Activated CD8-positive, alpha-beta memory T cell treated with anti-CD3 and anti-CD28 coated beads, Interleukin-2, amount 10 ng/mL, durations not matched to agents 7 days and 5 days (primary cell): ENCODE measurements around the gene MT1M. TPM values are rescaled to one million over a fixed set of nuclear protein-coding genes. Genes with fewer than 3 reads are reported as not detected.
"Not testable (repeated sequence)": the region's sequence is repeated elsewhere in the genome, so short reads cannot be mapped to it uniquely, and the experiment has no call there.

Experiments used
- ATAC-seq: fragments of 150-1000 bp; cut with Tn5 transposase; one replicate; pipeline ENCODE4 v1.10.0; 2021; ENCODE audit warnings: moderate library complexity
- CTCF ChIA-PET: fragments of 350-600 bp; sonication (Branson Sonifier 250); formaldehyde crosslinking; loops from one replicate; lab custom pipeline; 2021; ENCODE audit warnings: antibody characterized with exemption; lab: Charles Lee
- DNase-seq: peaks from one replicate; pipeline ENCODE4 v3.0.0-alpha.2; 2020
- H3K27ac Mint-ChIP-seq: one replicate; pipeline ENCODE4 v1.8.0; 2021; ENCODE audit warnings: mild to moderate bottlenecking, mixed read lengths
- H3K27me3 Mint-ChIP-seq: one replicate; pipeline ENCODE4 v1.8.0; 2021; ENCODE audit warnings: mixed read lengths
- H3K36me3 Mint-ChIP-seq: one replicate; pipeline ENCODE4 v1.8.0; 2021; ENCODE audit warnings: mild to moderate bottlenecking, mixed read lengths
- H3K4me1 Mint-ChIP-seq: one replicate; pipeline ENCODE4 v1.8.0; 2021; ENCODE audit warnings: mixed read lengths
- H3K4me3 Mint-ChIP-seq: one replicate; pipeline ENCODE4 v1.8.0; 2021; ENCODE audit warnings: mild to moderate bottlenecking, moderate library complexity, mixed read lengths
- H3K9me3 Mint-ChIP-seq: one replicate; pipeline ENCODE4 v1.8.0; 2022; ENCODE audit warnings: low read depth, mixed read lengths
- total RNA-seq, 2 experiments: library from RNA; stranded (reverse); gene quantifications; one replicate each; pipeline ENCODE4 v1.2.3, GENCODE V29; 2021

MT1M gene
- total RNA-seq, result not detected

DNA sequence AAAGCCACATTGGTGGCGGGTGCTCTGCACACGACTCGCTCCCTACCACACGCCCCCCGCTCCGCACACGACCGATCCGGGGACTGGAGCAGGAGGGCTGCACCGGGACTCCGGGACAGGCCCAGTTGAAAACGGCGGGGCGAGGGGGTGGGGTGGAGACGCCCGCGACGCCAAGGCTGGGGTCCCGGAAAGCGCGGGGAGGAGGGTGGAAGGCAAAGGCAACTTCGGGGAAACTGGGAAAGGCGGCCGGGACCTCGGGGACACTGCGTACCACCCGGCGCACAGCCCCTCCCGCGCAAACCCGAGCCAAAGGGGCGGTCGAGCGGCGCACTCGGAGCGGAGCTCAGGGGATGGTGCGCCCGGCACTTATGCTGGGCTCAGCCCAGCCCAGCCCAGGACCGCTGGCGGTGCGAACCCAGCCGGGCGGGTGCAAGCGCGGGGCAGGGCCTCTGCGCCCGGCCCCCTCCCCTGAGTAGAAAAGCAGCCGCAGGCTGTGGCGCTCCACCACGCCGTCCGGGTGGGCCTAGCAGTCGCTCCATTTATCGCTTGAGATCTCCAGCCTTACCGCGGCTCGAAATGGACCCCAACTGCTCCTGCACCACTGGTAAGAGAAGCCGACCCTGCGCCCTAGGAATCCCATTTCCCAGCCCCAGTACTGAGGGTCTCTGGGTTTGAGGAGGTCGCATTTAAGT, at the start of gene MT1M:
TSS of gene MT1M (plus strand) at position 504 of the 692 bp plus-strand sequence. CDS start at position 577, 73 bp downstream.
- no peaks in the 10 kb centered on the region for H3K36me3 Mint-ChIP-seq
- ATAC-seq (peak; percentile 43), DNase-seq (no peak)
- CTCF ChIA-PET, result interaction anchor here (1.6 to 2.7 kb wide), 2 partner anchors 9 to 31 kb away, joined by 3 to 9 read pairs; no protein-coding TSS in a partner anchor
- H3K27ac Mint-ChIP-seq, result no peak within 1 kb of the TSS
- H3K9me3 Mint-ChIP-seq, result no peaks in the 10 kb centered on the region
- peaks cover 34% of the 10 kb centered on the region for H3K4me1 Mint-ChIP-seq
- H3K4me3 Mint-ChIP-seq, result peak within 1 kb of the TSS; percentile 38
- H3K27me3 Mint-ChIP-seq, result peaks cover 73% of the 10 kb centered on the region

- H3K4me1 Mint-ChIP-seq, DNase-seq, H3K4me3 Mint-ChIP-seq, ATAC-seq, H3K36me3 Mint-ChIP-seq, H3K9me3 Mint-ChIP-seq, H3K27ac Mint-ChIP-seq: not testable (repeated sequence)
- peaks cover 38% of the 10 kb centered on the region for H3K27me3 Mint-ChIP-seq
- CTCF ChIA-PET, result interaction anchor here (0.8 to 3.9 kb wide), 2 partner anchors 119 to 131 kb away, joined by 3 to 17 read pairs; no protein-coding TSS in a partner anchor
These were observed 49.5 kb upstream of the MT1M start for GRCh38 chr16:56582911-56583310.

DNA sequence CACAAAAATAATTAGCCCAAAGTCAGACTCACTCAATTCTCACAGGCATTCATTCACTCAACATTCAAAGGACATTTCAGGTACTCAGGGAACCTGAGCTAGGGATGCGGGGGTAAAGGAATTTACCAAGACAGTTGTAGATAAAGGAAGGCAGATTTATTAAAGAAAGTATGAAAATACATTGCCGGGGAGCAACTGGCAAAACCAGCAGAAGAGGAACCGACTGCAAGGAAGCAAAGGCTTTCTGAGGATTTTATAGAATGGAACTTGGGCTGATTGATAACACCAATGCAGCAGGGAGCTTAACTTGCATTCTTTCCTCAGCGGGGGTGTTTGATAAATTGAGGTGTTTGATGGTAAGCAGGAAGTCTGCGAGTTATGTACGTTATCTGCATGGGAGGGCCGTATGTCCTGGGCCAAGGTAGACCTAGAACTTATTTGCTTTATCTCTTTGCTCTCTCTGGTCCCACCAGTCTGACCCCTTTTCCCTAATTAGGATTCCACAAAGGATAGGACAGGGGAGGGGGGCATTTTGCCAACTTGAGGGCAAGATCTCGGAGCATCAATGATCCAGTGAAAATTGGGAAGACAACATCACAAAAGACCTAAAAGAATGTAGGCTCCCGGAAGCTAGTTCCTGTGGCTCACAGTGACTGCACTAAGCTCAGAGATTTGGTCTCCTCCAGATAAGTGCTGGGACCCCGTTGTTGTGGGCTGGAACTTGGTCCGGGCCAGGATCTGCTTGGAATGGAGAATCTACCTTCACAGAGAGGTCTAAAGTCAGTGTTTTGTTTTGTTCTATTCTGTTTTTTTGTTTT, 48.9 kb upstream of the MT1M start:
- no peaks in the 10 kb centered on the region for H3K4me1 Mint-ChIP-seq
- CTCF ChIA-PET, result interaction anchor here (0.9 to 3.9 kb wide), 2 partner anchors 60 to 119 kb away, joined by 3 to 17 read pairs; no protein-coding TSS in a partner anchor
- no peak overlapping the region for H3K27ac Mint-ChIP-seq
- peaks cover 44% of the 10 kb centered on the region for H3K27me3 Mint-ChIP-seq
- no peak overlapping the region for H3K4me3 Mint-ChIP-seq
- no peaks in the 10 kb centered on the region for H3K36me3 Mint-ChIP-seq
- H3K9me3 Mint-ChIP-seq, result no peaks in the 10 kb centered on the region
- ATAC-seq (no peak), DNase-seq (no peak)

DNA sequence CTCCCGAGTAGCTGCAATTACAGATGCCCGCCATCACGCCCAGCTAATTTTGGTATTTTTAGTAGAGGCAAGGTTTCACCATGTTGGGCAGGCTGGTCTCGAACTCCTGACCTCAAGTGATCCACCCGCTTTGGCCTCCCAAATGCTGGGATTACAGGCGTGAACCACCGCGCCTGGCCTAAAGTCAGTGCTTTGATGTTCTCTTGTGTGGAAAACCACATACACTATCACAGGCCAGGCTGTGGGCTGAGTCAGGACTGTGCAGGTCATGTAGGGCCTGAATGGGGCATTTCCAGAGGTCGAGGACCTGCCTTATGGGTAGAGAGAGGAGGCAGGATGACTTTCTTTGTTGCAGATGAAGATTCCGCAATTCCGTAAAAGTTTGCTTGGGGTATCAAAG, 48.2 kb upstream of the MT1M start:
- DNase-seq, result no peak
- Mint-ChIP-seq H3K36me3 (no peaks in the 10 kb centered on the region), H3K4me1 (peaks cover 3% of the 10 kb centered on the region), H3K27ac (no peak overlapping the region), H3K4me3 (no peak overlapping the region), H3K9me3 (no peaks in the 10 kb centered on the region), H3K27me3 (peaks cover 49% of the 10 kb centered on the region)
- no peak for ATAC-seq
- CTCF ChIA-PET, result interaction anchor here (0.9 kb wide), 1 partner anchor 59 kb away, joined by 3 read pairs; no protein-coding TSS in a partner anchor

DNA sequence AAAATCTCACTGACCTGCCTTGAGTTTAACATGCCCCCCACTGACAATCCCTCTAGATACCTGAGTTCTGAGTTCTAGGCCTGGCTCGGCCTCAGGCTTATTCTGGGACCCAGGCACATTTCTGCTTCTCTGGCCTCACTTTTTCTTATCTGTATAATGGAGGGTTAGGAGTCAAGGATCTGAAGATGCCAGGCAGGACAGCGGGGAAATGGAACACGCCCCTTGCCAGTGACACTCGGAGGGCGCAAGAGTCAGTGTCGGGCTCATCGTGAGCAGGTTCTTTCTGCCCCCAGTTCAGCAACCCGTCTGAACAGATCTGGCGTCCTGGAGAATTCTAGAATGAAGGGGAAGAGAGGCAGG, 43.7 kb upstream of the MT1M start:
- H3K27me3 Mint-ChIP-seq, result peaks cover 54% of the 10 kb centered on the region
- ATAC-seq (no peak), DNase-seq (no peak)
- CTCF ChIA-PET, result no interaction called here
- no peaks in the 10 kb centered on the region for H3K9me3 Mint-ChIP-seq
- peaks cover 11% of the 10 kb centered on the region for H3K4me1 Mint-ChIP-seq
- H3K36me3 Mint-ChIP-seq, result no peaks in the 10 kb centered on the region
- no peak overlapping the region for H3K27ac Mint-ChIP-seq
- H3K4me3 Mint-ChIP-seq, result peak overlapping the region; percentile 71

- Mint-ChIP-seq H3K4me1 (peaks cover 11% of the 10 kb centered on the region), H3K27ac (no peak within 1 kb of the TSS), H3K36me3 (no peaks in the 10 kb centered on the region), H3K4me3 (peak within 1 kb of the TSS; percentile 71), H3K9me3 (no peaks in the 10 kb centered on the region), H3K27me3 (peaks cover 54% of the 10 kb centered on the region)
- no peak for DNase-seq
- CTCF ChIA-PET, result interaction anchor here (1.3 kb wide), 1 partner anchor 12 kb away, joined by 4 read pairs; no protein-coding TSS in a partner anchor
- ATAC-seq, result peak; percentile 77
These were observed 43.1 kb upstream of the MT1M start, which contains the start of gene MT3 for GRCh38 chr16:56589141-56590039. Gene MT3, plus strand, starts transcription at chr16:56589528. Its CDS starts 63 bp downstream, at chr16:56589591.

- no peaks in the 10 kb centered on the region for H3K9me3 Mint-ChIP-seq
- DNase-seq (no peak), ATAC-seq (no peak)
- H3K27me3 Mint-ChIP-seq, result peaks cover 54% of the 10 kb centered on the region
- no peak overlapping the region for H3K27ac Mint-ChIP-seq
- no peaks in the 10 kb centered on the region for H3K36me3 Mint-ChIP-seq
- no peak overlapping the region for H3K4me3 Mint-ChIP-seq
- CTCF ChIA-PET, result interaction anchor here (0.6 to 1.8 kb wide), 6 partner anchors 9 to 493 kb away, joined by 3 to 7 read pairs (median 4); no protein-coding TSS in a partner anchor
- peaks cover 11% of the 10 kb centered on the region for H3K4me1 Mint-ChIP-seq
These were observed 40.9 kb upstream of the MT1M start for GRCh38 chr16:56591377-56592060.

DNA sequence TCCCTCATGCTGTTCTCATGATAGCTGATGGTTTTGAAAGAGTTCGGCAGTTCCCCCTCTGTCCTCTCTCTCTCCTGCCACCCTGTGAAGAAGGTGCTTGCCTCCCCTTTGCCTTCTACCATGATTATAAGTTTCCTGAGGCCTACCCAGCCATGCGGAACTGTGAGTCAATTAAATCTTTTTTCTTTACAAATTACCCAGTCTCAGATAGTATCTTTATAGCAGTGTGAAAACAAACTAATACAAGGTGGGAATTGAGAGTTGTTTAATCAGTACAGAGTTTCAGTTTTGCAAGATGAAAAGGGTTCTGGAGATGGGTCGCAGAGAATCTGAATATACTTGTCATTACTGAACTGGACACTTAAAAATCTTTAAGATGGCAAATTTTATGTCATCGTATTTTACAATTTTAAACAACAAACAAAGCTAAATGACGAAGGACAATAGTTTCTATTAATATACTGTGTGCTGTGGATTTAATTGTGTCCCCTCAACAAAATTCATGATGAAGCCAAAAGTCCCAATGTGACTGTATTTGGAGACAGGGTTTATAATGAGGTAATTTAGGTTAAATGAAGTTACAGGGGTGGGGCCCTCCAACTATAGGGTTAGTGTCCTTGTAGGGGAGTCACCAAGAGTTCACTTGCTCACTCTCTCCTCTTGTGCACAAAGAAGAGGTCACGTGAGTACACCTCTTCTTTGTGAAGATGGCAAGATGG, 38.7 kb upstream of the MT1M start:
- H3K27me3 Mint-ChIP-seq, result peaks cover 56% of the 10 kb centered on the region
- H3K9me3 Mint-ChIP-seq, result no peaks in the 10 kb centered on the region
- CTCF ChIA-PET, result interaction anchor here (0.7 to 1.5 kb wide), 2 partner anchors 16 to 109 kb away, joined by 3 read pairs; no protein-coding TSS in a partner anchor
- no peak overlapping the region for H3K4me3 Mint-ChIP-seq
- no peak overlapping the region for H3K27ac Mint-ChIP-seq
- DNase-seq, result no peak
- no peak for ATAC-seq
- H3K4me1 Mint-ChIP-seq, result peaks cover 11% of the 10 kb centered on the region
- H3K36me3 Mint-ChIP-seq, result no peaks in the 10 kb centered on the region

GRCh38 chr16:56594292-56594619, 38.2 kb upstream of the MT1M start:
- CTCF ChIA-PET, result interaction anchor here (0.7 to 1.5 kb wide), 2 partner anchors 17 to 108 kb away, joined by 3 read pairs; no protein-coding TSS in a partner anchor
- no peaks in the 10 kb centered on the region for H3K9me3 Mint-ChIP-seq
- no peak overlapping the region for H3K27ac Mint-ChIP-seq

GRCh38 chr16:56600398-56600999, 32.0 kb upstream of the MT1M start:
- no peaks in the 10 kb centered on the region for H3K36me3 Mint-ChIP-seq
- H3K9me3 Mint-ChIP-seq, result no peaks in the 10 kb centered on the region

More at GRCh38 chr16:56594292-56594619, 38.2 kb upstream of the MT1M start:
- DNase-seq, result no peak
- H3K4me1 Mint-ChIP-seq, result peaks cover 9% of the 10 kb centered on the region
- H3K27me3 Mint-ChIP-seq, result peaks cover 56% of the 10 kb centered on the region
- no peak overlapping the region for H3K4me3 Mint-ChIP-seq
- H3K36me3 Mint-ChIP-seq, result no peaks in the 10 kb centered on the region
- no peak for ATAC-seq

DNA sequence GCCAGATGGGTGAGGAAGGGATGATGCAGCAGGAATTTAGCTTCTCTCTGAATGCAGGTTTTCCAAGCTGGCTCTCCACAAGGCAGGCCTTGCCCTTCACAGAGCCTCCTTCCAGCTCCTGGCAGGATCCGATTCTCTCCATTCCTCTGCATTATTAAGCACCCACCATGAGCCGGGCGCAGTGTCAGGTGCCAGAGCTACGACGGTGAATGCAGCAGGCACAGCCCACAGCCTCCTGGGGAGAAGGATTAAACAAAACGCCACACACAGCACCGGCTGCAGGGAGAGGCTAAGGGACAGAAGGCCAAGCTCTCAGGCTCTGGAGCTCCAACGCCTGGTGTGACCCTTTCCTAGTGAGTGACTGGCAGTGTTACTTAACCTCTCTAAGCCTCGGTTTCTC, 31.1 kb upstream of the MT1M start:
- no peak for DNase-seq
- no peaks in the 10 kb centered on the region for H3K36me3 Mint-ChIP-seq
- H3K9me3 Mint-ChIP-seq, result no peaks in the 10 kb centered on the region
- H3K4me3 Mint-ChIP-seq, result no peak overlapping the region
- CTCF ChIA-PET, result interaction anchor here (0.6 to 2.3 kb wide), 15 partner anchors 10 to 176 kb away, joined by 3 to 21 read pairs (median 4); partner anchors contain the start of gene MT1A
- H3K4me1 Mint-ChIP-seq, result peaks cover 9% of the 10 kb centered on the region
- H3K27ac Mint-ChIP-seq, result no peak overlapping the region
- ATAC-seq, result no peak
- H3K27me3 Mint-ChIP-seq, result peaks cover 34% of the 10 kb centered on the region

More at GRCh38 chr16:56600398-56600999, 32.0 kb upstream of the MT1M start:
- CTCF ChIA-PET, result interaction anchor here (0.6 to 2.3 kb wide), 27 partner anchors 8 to 245 kb away, joined by 3 to 21 read pairs (median 4); partner anchors contain the start of genes MT1A, MT1X and MT2A
- Mint-ChIP-seq H3K4me3 (no peak overlapping the region), H3K27me3 (peaks cover 42% of the 10 kb centered on the region), H3K4me1 (peaks cover 9% of the 10 kb centered on the region), H3K27ac (no peak overlapping the region)
- peak; percentile 61 for ATAC-seq
- DNase-seq, result peak; percentile 62
